IMR-90 (cell line): ENCODE measurements around the gene SMYD1. TPM values are rescaled to one million over a fixed set of nuclear protein-coding genes. Genes with fewer than 3 reads are reported as not detected.

Source experiments
- ATAC-seq: fragments of 200-7000 bp; cut with Tn5 transposase; 2 replicates; pipeline ENCODE4 v1.9.1; 2020; ENCODE audit warnings: low read depth, mild to moderate bottlenecking, moderate library complexity
- BruUV-seq: library from RNA; stranded (reverse); fragments of 400-500 nt; replicated peaks from 2 replicates; lab custom pipeline; 2021; lab: Mats Ljungman, UMichigan
- CTCF ChIA-PET: fragments of 300-600 bp; formaldehyde crosslinking; extraction: SDS; loops from one replicate; lab custom pipeline; 2021; ENCODE audit warnings: antibody characterized with exemption; lab: Yijun Ruan, JAX
- POLR2A ChIA-PET: fragments of 300-600 bp; sonication (Branson Sonifier 250); formaldehyde crosslinking; loops from one replicate; lab custom pipeline; 2022; ENCODE audit warnings: antibody characterized with exemption; ENCODE audit not compliant: unreplicated experiment; lab: Charles Lee
- DNase-seq: peaks from one replicate; pipeline ENCODE4 v3.0.0; 2013
- H2AFZ ChIP-seq: replicated peaks from 2 replicates; pipeline ENCODE3; 2013; ENCODE audit warnings: low read length, mild to moderate bottlenecking; ENCODE audit not compliant: poor library complexity
- H2AK5ac ChIP-seq: 2 replicates; pipeline ENCODE4 v1.6.1; 2013; ENCODE audit warnings: low read depth, low read length, inconsistent platforms
- H2AK9ac ChIP-seq: replicated peaks from 2 replicates; pipeline ENCODE3; 2013; ENCODE audit warnings: mild to moderate bottlenecking, low read depth, low read length, moderate library complexity; ENCODE audit not compliant: poor library complexity
- H2BK120ac ChIP-seq: 2 replicates; pipeline ENCODE4 v1.6.1; 2013; ENCODE audit warnings: low read depth, low read length, inconsistent platforms
- H2BK15ac ChIP-seq: 3 replicates; pipeline ENCODE4 v1.6.1; 2013; ENCODE audit warnings: low read depth, low read length, inconsistent platforms
- H2BK20ac ChIP-seq: 2 replicates; pipeline ENCODE4 v1.6.1; 2013; ENCODE audit warnings: low read depth, mild to moderate bottlenecking, inconsistent platforms, low read length, moderate library complexity
- H2BK5ac ChIP-seq: 2 replicates; pipeline ENCODE4 v1.6.1; 2013; ENCODE audit warnings: mild to moderate bottlenecking, low read depth, low read length, inconsistent platforms; ENCODE audit not compliant: poor library complexity, severe bottlenecking
- H3K14ac ChIP-seq: replicated peaks from 2 replicates; pipeline ENCODE4 v1.6.1; 2013; ENCODE audit warnings: low read depth, low read length, inconsistent platforms
- H3K18ac ChIP-seq: 2 replicates; pipeline ENCODE4 v1.6.1; 2013; ENCODE audit warnings: low read depth, low read length, control low read depth
- H3K23ac ChIP-seq: 2 replicates; pipeline ENCODE4 v1.6.1; 2013; ENCODE audit warnings: low read depth, low read length, inconsistent platforms
- H3K27ac ChIP-seq: 2 replicates; pipeline ENCODE4 v1.5.1; 2013; ENCODE audit warnings: mild to moderate bottlenecking, control low read depth, low read length; ENCODE audit not compliant: insufficient read depth
- H3K27me3 ChIP-seq: 2 replicates; pipeline ENCODE4 v1.6.1; 2013; ENCODE audit warnings: low read length; ENCODE audit not compliant: control insufficient read depth, insufficient read depth
- H3K36me3 ChIP-seq: 2 replicates; pipeline ENCODE4 v1.6.1; 2013; ENCODE audit warnings: low read length, mixed read lengths; ENCODE audit not compliant: control insufficient read depth, insufficient read depth
- H3K4ac ChIP-seq: 2 replicates; pipeline ENCODE4 v1.6.1; 2013; ENCODE audit warnings: low read depth, low read length, inconsistent platforms
- H3K4me1 ChIP-seq: 2 replicates; pipeline ENCODE4 v1.6.1; 2013; ENCODE audit warnings: low read length, mixed read lengths; ENCODE audit not compliant: control insufficient read depth, insufficient read depth
- H3K4me2 ChIP-seq: 2 replicates; pipeline ENCODE4 v1.6.1; 2013; ENCODE audit warnings: low read depth, mild to moderate bottlenecking, control low read depth, low read length, moderate library complexity
- H3K4me3 ChIP-seq: 2 replicates; pipeline ENCODE4 v1.5.1; 2013; ENCODE audit warnings: low read depth, mild to moderate bottlenecking, control low read depth, low read length, moderate library complexity; ENCODE audit not compliant: insufficient read depth
- H3K56ac ChIP-seq: 2 replicates; pipeline ENCODE4 v1.6.1; 2013; ENCODE audit warnings: low read length, inconsistent platforms; ENCODE audit not compliant: insufficient read depth; ENCODE audit errors: extremely low read depth
- H3K79me1 ChIP-seq, 2 experiments: 2 replicates each; pipeline ENCODE4 v1.6.1; 2013; ENCODE audit warnings: low read length in 2 of 2, inconsistent platforms in 1 of 2, low read depth in 1 of 2
- H3K9ac ChIP-seq: 2 replicates; pipeline ENCODE4 v1.6.1; 2013; ENCODE audit warnings: low read depth, low read length, control low read depth
- H3K9me1 ChIP-seq: 2 replicates; pipeline ENCODE4 v1.6.1; 2013; ENCODE audit warnings: low read length, inconsistent platforms; ENCODE audit not compliant: insufficient read depth
- H3K9me3 ChIP-seq: 2 replicates; pipeline ENCODE4 v1.6.1; 2013; ENCODE audit warnings: low read length; ENCODE audit not compliant: control insufficient read depth, insufficient read depth
- H4K20me1 ChIP-seq: 2 replicates; pipeline ENCODE4 v1.6.1; 2013; ENCODE audit warnings: low read length, inconsistent platforms; ENCODE audit not compliant: insufficient read depth
- H4K5ac ChIP-seq: 2 replicates; pipeline ENCODE4 v1.6.1; 2013; ENCODE audit warnings: mild to moderate bottlenecking, low read depth, low read length, control low read depth
- H4K8ac ChIP-seq, 2 experiments: 2 replicates each; pipeline ENCODE4 v1.6.1; 2013; ENCODE audit warnings: low read depth in 2 of 2, low read length in 2 of 2, control low read depth in 1 of 2, inconsistent platforms in 1 of 2
- H4K91ac ChIP-seq: 2 replicates; pipeline ENCODE4 v1.6.1; 2013; ENCODE audit warnings: low read depth, low read length, inconsistent platforms; ENCODE audit not compliant: insufficient read depth
- BHLHE40 ChIP-seq: fragments of 150-350 bp; IDR thresholded peaks from 2 replicates; pipeline ENCODE4 v1.6.1; 2016; ENCODE audit warnings: mild to moderate bottlenecking, low read depth, low read length
- CEBPB ChIP-seq: IDR thresholded peaks from 2 replicates; pipeline ENCODE4 v1.6.1; 2012; ENCODE audit warnings: low read depth, low read length, improper control_type of control experiment
- CHD1 ChIP-seq: IDR thresholded peaks from 2 replicates; pipeline ENCODE4 v1.6.1; 2012; ENCODE audit warnings: low read depth, low read length, improper control_type of control experiment
- FOS ChIP-seq: fragments of 150-350 bp; IDR thresholded peaks from 2 replicates; pipeline ENCODE4 v1.6.1; 2016; ENCODE audit warnings: low read depth, low read length
- MAFK ChIP-seq: IDR thresholded peaks from 2 replicates; pipeline ENCODE4 v1.6.1; 2012; ENCODE audit warnings: low read depth, low read length, improper control_type of control experiment
- MAZ ChIP-seq: IDR thresholded peaks from 2 replicates; pipeline ENCODE4 v1.6.1; 2012; ENCODE audit warnings: low read depth, mild to moderate bottlenecking, low read length, improper control_type of control experiment, moderate library complexity, borderline replicate concordance
- MXI1 ChIP-seq: IDR thresholded peaks from 2 replicates; pipeline ENCODE4 v1.6.1; 2012; ENCODE audit warnings: low read depth, mild to moderate bottlenecking, low read length, moderate library complexity, borderline replicate concordance
- NFE2L2 ChIP-seq: fragments of 150-350 bp; IDR thresholded peaks from 2 replicates; pipeline ENCODE4 v1.6.1; 2016; ENCODE audit warnings: low read depth, mild to moderate bottlenecking, low read length
- POLR2A ChIP-seq: IDR thresholded peaks from 2 replicates; pipeline ENCODE4 v1.6.1; 2012; ENCODE audit warnings: mild to moderate bottlenecking, low read depth, low read length
- RAD21 ChIP-seq: IDR thresholded peaks from 2 replicates; pipeline ENCODE4 v1.6.1; 2012; ENCODE audit warnings: low read length, improper control_type of control experiment
- RCOR1 ChIP-seq: IDR thresholded peaks from 2 replicates; pipeline ENCODE4 v1.6.1; 2012; ENCODE audit warnings: mild to moderate bottlenecking, low read length, improper control_type of control experiment; ENCODE audit not compliant: insufficient replicate concordance
- RFX5 ChIP-seq: IDR thresholded peaks from 2 replicates; pipeline ENCODE4 v1.8.0; 2012; ENCODE audit warnings: low read depth, mild to moderate bottlenecking, low read length, moderate library complexity
- SMC3 ChIP-seq: fragments of 150-350 bp; IDR thresholded peaks from 2 replicates; pipeline ENCODE4 v1.6.1; 2016; ENCODE audit warnings: low read depth, mild to moderate bottlenecking, antibody characterized with exemption, low read length, moderate library complexity
- whole genome bisulfite sequencing, 2 experiments: methylation state at CpG; one replicate each; pipeline versions ENCODE4 v1.1.5 to v1.1.7; 2013; ENCODE audit warnings: missing lambda C conversion rate in 2 of 2; ENCODE audit not compliant: insufficient read length in 1 of 2; ENCODE audit errors: extremely low coverage in 2 of 2; 5-methylcytosine and 5-hydroxymethylcytosine counted together
- dilution Hi-C: fragments of 300-500 bp; cut with HindIII; formaldehyde crosslinking; loops from one replicate; pipeline ENCODE4 v1.14.3; 2018; ENCODE audit warnings: low sequenced_read_pairs; ENCODE audit not compliant: unreplicated experiment
- in situ Hi-C: fragments of 300-500 bp; cut with MboI; formaldehyde crosslinking; loops from 3 replicates; pipeline ENCODE4 v1.14.3; 2019; ENCODE audit warnings: low sequenced_read_pairs, inconsistent platforms, mixed read lengths
- intact Hi-C: fragments of 100-400 bp; cut with micrococcal nuclease; formaldehyde crosslinking; loops from 2 replicates; pipeline ENCODE4 v1.10.0; 2022
- polyA plus RNA-seq, 3 experiments: library from polyadenylated mRNA; depleted of rRNA; stranded (reverse); fragments of >200 nt; gene quantifications; 2 replicates each; pipeline ENCODE4 v1.2.3, GENCODE V29; 2012; ENCODE audit warnings: low replicate concordance in 1 of 3
- total RNA-seq: library from RNA; depleted of rRNA; stranded (reverse); fragments of >200 nt; gene quantifications from 2 replicates; pipeline ENCODE4 v1.2.3, GENCODE V29; 2012
- TF ChIP-seq, protein P1 (sequence below): conservative IDR thresholded peaks from 2 replicates; pipeline ENCODE4 v1.5.1; 2012; ENCODE audit warnings: mild to moderate bottlenecking, low read depth, low read length, improper control_type of control experiment
- TF ChIP-seq, protein P2 (sequence below): fragments of 150-350 bp; IDR thresholded peaks from 2 replicates; pipeline ENCODE4 v1.6.1; 2017; ENCODE audit warnings: mild to moderate bottlenecking, antibody characterized with exemption, low read length, low read depth

SMYD1 gene
- total and polyA plus RNA-seq, 2 of the 4 experiments (the other 2 are of a cell fraction), result not detected

DNA sequence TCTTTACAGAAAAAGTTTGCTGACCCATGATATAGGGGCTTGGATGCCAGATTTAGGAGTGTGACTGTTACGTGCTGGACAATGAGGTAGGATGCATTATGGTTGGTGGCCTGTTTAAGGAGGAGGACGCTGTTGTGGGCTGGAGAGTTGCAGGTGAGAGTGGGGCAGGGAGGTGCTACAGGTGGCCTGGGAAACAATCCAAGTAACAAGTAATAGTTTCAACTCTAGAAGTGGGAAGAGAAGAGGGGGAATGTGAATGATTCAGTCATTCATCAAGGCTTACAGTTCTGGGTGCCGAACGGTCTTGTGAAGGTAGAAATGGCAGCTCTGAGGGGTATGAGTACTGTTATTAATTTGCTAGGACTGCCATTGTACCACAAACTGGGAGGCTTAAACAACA is 54.1 kb downstream of the SMYD1 start:
- ATAC-seq (no peak), DNase-seq (no peak)
- Histone ChIP-seq H3K27me3 (peaks cover 11% of the 10 kb centered on the region), H2BK120ac (no peak overlapping the region), H2BK5ac (no peak overlapping the region), H3K9me3 (no peaks in the 10 kb centered on the region), H3K56ac (no peak overlapping the region), H4K5ac (no peak overlapping the region), H3K23ac (no peak overlapping the region), H2BK20ac (no peak overlapping the region), H2AK5ac (no peak overlapping the region), H3K27ac (no peak overlapping the region), H3K9me1 (no peaks in the 10 kb centered on the region), H3K4me1 (no peaks in the 10 kb centered on the region), H2AFZ (no peak overlapping the region), H3K36me3 (no peaks in the 10 kb centered on the region), H3K4ac (no peak overlapping the region), H4K91ac (no peak overlapping the region), H2AK9ac (peak overlapping the region; percentile 58), H3K9ac (no peak overlapping the region), H3K79me1 (no peaks in the 10 kb centered on the region), H4K8ac (no peak overlapping the region), H3K4me3 (no peak overlapping the region), H3K4me2 (no peak overlapping the region), H3K18ac (no peak overlapping the region), H4K20me1 (no peaks in the 10 kb centered on the region), H2BK15ac (no peak overlapping the region), H3K14ac (no peak overlapping the region)
- ChIA-PET POLR2A (no interaction called here), CTCF (no interaction called here)
- in situ Hi-C loops (no loop called here), intact Hi-C loops (no loop called here), dilution Hi-C loops (no loop called here)
- no peak for TF ChIP-seq CHD1
- TF ChIP-seq, protein P1, sequence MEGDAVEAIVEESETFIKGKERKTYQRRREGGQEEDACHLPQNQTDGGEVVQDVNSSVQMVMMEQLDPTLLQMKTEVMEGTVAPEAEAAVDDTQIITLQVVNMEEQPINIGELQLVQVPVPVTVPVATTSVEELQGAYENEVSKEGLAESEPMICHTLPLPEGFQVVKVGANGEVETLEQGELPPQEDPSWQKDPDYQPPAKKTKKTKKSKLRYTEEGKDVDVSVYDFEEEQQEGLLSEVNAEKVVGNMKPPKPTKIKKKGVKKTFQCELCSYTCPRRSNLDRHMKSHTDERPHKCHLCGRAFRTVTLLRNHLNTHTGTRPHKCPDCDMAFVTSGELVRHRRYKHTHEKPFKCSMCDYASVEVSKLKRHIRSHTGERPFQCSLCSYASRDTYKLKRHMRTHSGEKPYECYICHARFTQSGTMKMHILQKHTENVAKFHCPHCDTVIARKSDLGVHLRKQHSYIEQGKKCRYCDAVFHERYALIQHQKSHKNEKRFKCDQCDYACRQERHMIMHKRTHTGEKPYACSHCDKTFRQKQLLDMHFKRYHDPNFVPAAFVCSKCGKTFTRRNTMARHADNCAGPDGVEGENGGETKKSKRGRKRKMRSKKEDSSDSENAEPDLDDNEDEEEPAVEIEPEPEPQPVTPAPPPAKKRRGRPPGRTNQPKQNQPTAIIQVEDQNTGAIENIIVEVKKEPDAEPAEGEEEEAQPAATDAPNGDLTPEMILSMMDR, result no peak
- TF ChIP-seq NFE2L2, result no peak
- TF ChIP-seq BHLHE40, result no peak
- TF ChIP-seq RAD21, result no peak
- TF ChIP-seq, protein P2, sequence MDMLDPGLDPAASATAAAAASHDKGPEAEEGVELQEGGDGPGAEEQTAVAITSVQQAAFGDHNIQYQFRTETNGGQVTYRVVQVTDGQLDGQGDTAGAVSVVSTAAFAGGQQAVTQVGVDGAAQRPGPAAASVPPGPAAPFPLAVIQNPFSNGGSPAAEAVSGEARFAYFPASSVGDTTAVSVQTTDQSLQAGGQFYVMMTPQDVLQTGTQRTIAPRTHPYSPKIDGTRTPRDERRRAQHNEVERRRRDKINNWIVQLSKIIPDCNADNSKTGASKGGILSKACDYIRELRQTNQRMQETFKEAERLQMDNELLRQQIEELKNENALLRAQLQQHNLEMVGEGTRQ, result no peak
- TF ChIP-seq RFX5, result no peak
- no peak for TF ChIP-seq RCOR1
- no peak for TF ChIP-seq MXI1
- no peak for TF ChIP-seq MAZ
- TF ChIP-seq CEBPB, result no peak
- TF ChIP-seq POLR2A, result no peak
- no peak for TF ChIP-seq MAFK
- no peak for TF ChIP-seq FOS
- no peak for TF ChIP-seq SMC3
- BruUV-seq, result no TSS peak
- 87% methylated on average over 3 of the region's 4 CpGs; no CpG with 5 or more reads in 1 of the 2 experiments for WGBS, 2 experiments
